SJCRH30 (cell line): ENCODE data around the gene CENPF. TPM values are rescaled to one million over a fixed set of nuclear protein-coding genes. Genes with fewer than 3 reads are reported as not detected.

Experiments used
- DNase-seq, 2 experiments: peaks; one replicate each; pipeline ENCODE4 v3.0.0-alpha.2; 2015 to 2020
- H3K27ac ChIP-seq: fragments of 250-450 bp; sonication (Bioruptor Pico); 2 replicates; pipeline ENCODE4 v1.5.1; 2020; ENCODE audit warnings: mild to moderate bottlenecking, moderate library complexity
- H3K27me3 ChIP-seq: fragments of 250-450 bp; sonication (Bioruptor Pico); 2 replicates; pipeline ENCODE4 v1.5.1; 2020; ENCODE audit warnings: mild to moderate bottlenecking, moderate library complexity
- H3K36me3 ChIP-seq: fragments of 250-450 bp; sonication (Bioruptor Pico); 2 replicates; pipeline ENCODE4 v1.5.1; 2020; ENCODE audit warnings: mild to moderate bottlenecking, moderate library complexity
- H3K4me1 ChIP-seq: fragments of 250-450 bp; sonication (Bioruptor Pico); 2 replicates; pipeline ENCODE4 v1.5.1; 2020; ENCODE audit warnings: mild to moderate bottlenecking, moderate library complexity
- H3K4me3 ChIP-seq: fragments of 250-450 bp; sonication (Bioruptor Pico); 2 replicates; pipeline ENCODE4 v1.5.1; 2020; ENCODE audit warnings: mild to moderate bottlenecking, moderate library complexity
- H3K9me3 ChIP-seq: fragments of 250-450 bp; sonication (Bioruptor Pico); replicated peaks from 2 replicates; pipeline ENCODE4 v1.5.1; 2020; ENCODE audit warnings: mild to moderate bottlenecking, moderate library complexity
- total RNA-seq: library from RNA; depleted of rRNA; stranded (reverse); fragments of >200 nt; shearing (Covaris generic); gene quantifications from 2 replicates; pipeline ENCODE4 v1.2.3, GENCODE V29; 2014; rRNA removed

Gene CENPF
- total RNA-seq: 213 and 231 TPM in 2 replicates

GRCh38 chr1:214602764-214603657 lies at the start of gene CENPF:
TSS of gene CENPF (plus strand) at chr1:214603195. CDS start at chr1:214613755, 10,560 bp downstream.
- H3K9me3 ChIP-seq: no peaks in the 10 kb centered on the region
- H3K27me3 ChIP-seq: no peaks in the 10 kb centered on the region
- peak within 1 kb of the TSS; percentile 93 for H3K27ac ChIP-seq
- H3K4me1 ChIP-seq: peaks cover 10% of the 10 kb centered on the region
- peaks cover 25% of the 10 kb centered on the region for H3K36me3 ChIP-seq
- peak; percentile 98 to 99 for DNase-seq
- peak within 1 kb of the TSS; percentile 90 for H3K4me3 ChIP-seq

- Histone ChIP-seq H3K27me3 (no peaks in the 10 kb centered on the region), H3K36me3 (no peaks in the 10 kb centered on the region), H3K27ac (no peak overlapping the region), H3K4me1 (peaks cover 9% of the 10 kb centered on the region), H3K9me3 (no peaks in the 10 kb centered on the region), H3K4me3 (no peak overlapping the region)
- DNase-seq: peak; percentile 41 to 42
Observed at GRCh38 chr1:214557952-214558735, 44.9 kb upstream of the CENPF start.

GRCh38 chr1:214563881-214564280 lies 39.1 kb upstream of the CENPF start:
- H3K27ac ChIP-seq: no peak overlapping the region
- no peak for DNase-seq
- H3K27me3 ChIP-seq: no peaks in the 10 kb centered on the region

GRCh38 chr1:214565310-214565709 lies 37.7 kb upstream of the CENPF start:
- Histone ChIP-seq H3K27me3 (no peaks in the 10 kb centered on the region), H3K27ac (no peak overlapping the region), H3K4me3 (no peak overlapping the region), H3K9me3 (no peaks in the 10 kb centered on the region), H3K4me1 (peaks cover 21% of the 10 kb centered on the region), H3K36me3 (no peaks in the 10 kb centered on the region)
- DNase-seq: no peak

More at GRCh38 chr1:214563881-214564280, 39.1 kb upstream of the CENPF start:
- Histone ChIP-seq H3K9me3 (no peaks in the 10 kb centered on the region), H3K36me3 (no peaks in the 10 kb centered on the region), H3K4me1 (peaks cover 21% of the 10 kb centered on the region), H3K4me3 (no peak overlapping the region)

GRCh38 chr1:214566158-214567104 lies 36.6 kb upstream of the CENPF start:
- Histone ChIP-seq H3K4me1 (peaks cover 21% of the 10 kb centered on the region), H3K4me3 (no peak overlapping the region), H3K36me3 (no peaks in the 10 kb centered on the region), H3K27me3 (no peaks in the 10 kb centered on the region), H3K27ac (peak overlapping the region; percentile 70), H3K9me3 (no peaks in the 10 kb centered on the region)
- DNase-seq: peak; percentile 66 to 70

- H3K27ac ChIP-seq: peak overlapping the region; percentile 70
- no peaks in the 10 kb centered on the region for H3K36me3 ChIP-seq
- no peaks in the 10 kb centered on the region for H3K27me3 ChIP-seq
- H3K4me3 ChIP-seq: no peak overlapping the region
- DNase-seq: no peak
- H3K9me3 ChIP-seq: no peaks in the 10 kb centered on the region
- peaks cover 21% of the 10 kb centered on the region for H3K4me1 ChIP-seq
Observed at GRCh38 chr1:214567481-214567980, 35.5 kb upstream of the CENPF start.

- no peak for DNase-seq
- H3K27me3 ChIP-seq: no peaks in the 10 kb centered on the region
- no peak overlapping the region for H3K27ac ChIP-seq
- peaks cover 21% of the 10 kb centered on the region for H3K4me1 ChIP-seq
- H3K4me3 ChIP-seq: no peak overlapping the region
- H3K9me3 ChIP-seq: no peaks in the 10 kb centered on the region
- H3K36me3 ChIP-seq: no peaks in the 10 kb centered on the region
Observed at GRCh38 chr1:214568328-214568727, 34.7 kb upstream of the CENPF start.

GRCh38 chr1:214569357-214570004 lies 33.5 kb upstream of the CENPF start:
- Histone ChIP-seq H3K4me3 (no peak overlapping the region), H3K27me3 (no peaks in the 10 kb centered on the region), H3K36me3 (no peaks in the 10 kb centered on the region), H3K9me3 (no peaks in the 10 kb centered on the region), H3K4me1 (peaks cover 21% of the 10 kb centered on the region), H3K27ac (no peak overlapping the region)
- no peak for DNase-seq

GRCh38 chr1:214570442-214570841 lies 32.6 kb upstream of the CENPF start:
- peaks cover 21% of the 10 kb centered on the region for H3K4me1 ChIP-seq
- DNase-seq: no peak

GRCh38 chr1:214571281-214571680 lies 31.7 kb upstream of the CENPF start:
- DNase-seq: no peak
- H3K36me3 ChIP-seq: no peaks in the 10 kb centered on the region
- H3K9me3 ChIP-seq: peaks cover 7% of the 10 kb centered on the region; the same call in 1 of the 2 replicates
- H3K4me3 ChIP-seq: no peak overlapping the region
- H3K27me3 ChIP-seq: no peaks in the 10 kb centered on the region
- H3K4me1 ChIP-seq: peaks cover 19% of the 10 kb centered on the region
- H3K27ac ChIP-seq: no peak overlapping the region

More at GRCh38 chr1:214570442-214570841, 32.6 kb upstream of the CENPF start:
- Histone ChIP-seq H3K4me3 (no peak overlapping the region), H3K27me3 (no peaks in the 10 kb centered on the region), H3K27ac (no peak overlapping the region), H3K36me3 (no peaks in the 10 kb centered on the region), H3K9me3 (no peaks in the 10 kb centered on the region)

GRCh38 chr1:214573386-214574318 lies 29.3 kb upstream of the CENPF start:
- peaks cover 11% of the 10 kb centered on the region; the same call in 1 of the 2 replicates for H3K9me3 ChIP-seq
- H3K4me3 ChIP-seq: no peak overlapping the region
- no peaks in the 10 kb centered on the region for H3K36me3 ChIP-seq
- no peak overlapping the region for H3K27ac ChIP-seq
- H3K4me1 ChIP-seq: no peaks in the 10 kb centered on the region; the same call in 1 of the 2 replicates
- no peak for DNase-seq
- H3K27me3 ChIP-seq: no peaks in the 10 kb centered on the region

- Histone ChIP-seq H3K27me3 (no peaks in the 10 kb centered on the region), H3K27ac (no peak overlapping the region), H3K4me1 (no peaks in the 10 kb centered on the region; the same call in 1 of the 2 replicates), H3K9me3 (peaks cover 11% of the 10 kb centered on the region; the same call in 1 of the 2 replicates), H3K4me3 (no peak overlapping the region), H3K36me3 (no peaks in the 10 kb centered on the region)
- no peak for DNase-seq
Observed at GRCh38 chr1:214574598-214575411, 28.2 kb upstream of the CENPF start.
